ENCODE data around the gene SCGB1A1.

SCGB1A1 gene

DNA sequence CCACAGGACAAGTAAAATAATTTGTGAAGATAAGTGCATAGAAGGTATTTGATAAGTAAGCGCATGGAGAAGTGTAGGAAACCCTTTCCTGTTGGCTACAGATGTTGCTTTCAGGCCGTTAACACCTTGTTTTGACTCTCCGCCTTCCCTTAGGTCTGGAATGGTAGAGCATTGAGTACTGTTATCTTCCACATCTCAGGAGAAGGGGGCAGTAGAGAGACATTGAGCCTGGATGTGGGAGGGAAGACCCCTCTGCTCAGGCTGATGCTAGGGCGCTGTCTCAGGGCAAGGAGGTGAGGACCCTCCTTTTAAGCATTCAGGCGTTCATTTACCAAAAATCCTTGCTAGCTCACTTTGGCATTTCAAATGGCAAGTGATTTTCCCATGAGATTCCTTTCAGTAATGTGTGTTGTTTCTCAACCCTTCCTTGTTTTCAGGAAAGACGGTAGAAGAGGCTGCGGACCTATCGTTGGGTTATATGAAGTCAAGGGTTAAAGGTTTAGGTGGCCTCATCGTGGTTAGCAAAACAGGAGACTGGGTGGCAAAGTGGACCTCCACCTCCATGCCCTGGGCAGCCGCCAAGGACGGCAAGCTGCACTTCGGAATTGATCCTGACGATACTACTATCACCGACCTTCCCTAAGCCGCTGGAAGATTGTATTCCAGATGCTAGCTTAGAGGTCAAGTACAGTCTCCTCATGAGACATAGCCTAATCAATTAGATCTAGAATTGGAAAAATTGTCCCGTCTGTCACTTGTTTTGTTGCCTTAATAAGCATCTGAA, 27.0 kb upstream of the SCGB1A1 start:
- Mint-ChIP-seq H3K27me3 (ENCODE audit: low read depth) (no peaks in the 10 kb centered on the region), H3K27ac (no peak overlapping the region), H3K4me1 (ENCODE audit: low read depth) (peaks cover 11% of the 10 kb centered on the region), H3K36me3 (ENCODE audit: low read depth) (no peaks in the 10 kb centered on the region), H3K4me3 (no peak overlapping the region), H3K9me3 (no peaks in the 10 kb centered on the region)

DNA sequence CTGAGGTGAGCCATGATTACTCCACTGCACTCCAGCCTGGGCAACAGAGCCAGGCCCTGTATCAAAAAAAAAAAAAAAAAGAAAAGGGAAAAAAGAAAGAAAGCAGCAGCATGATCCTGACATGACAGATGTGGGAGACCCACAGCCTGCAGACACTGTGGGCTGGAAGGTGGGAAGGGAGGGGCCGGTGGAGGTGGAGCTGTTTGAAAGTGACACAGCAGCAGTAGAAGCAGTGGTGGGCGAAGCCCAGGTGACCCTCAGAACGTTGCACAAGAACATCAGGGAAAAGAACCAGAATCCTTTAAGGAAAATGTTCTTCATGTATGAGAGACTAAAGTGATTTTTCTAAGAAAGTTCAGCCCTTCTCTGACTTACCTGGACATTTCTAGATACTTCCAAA, 26.3 kb upstream of the SCGB1A1 start:
- H3K27ac Mint-ChIP-seq: no peak overlapping the region
- no peaks in the 10 kb centered on the region for H3K9me3 Mint-ChIP-seq
- H3K4me1 Mint-ChIP-seq (ENCODE audit: low read depth): peaks cover 9% of the 10 kb centered on the region
- no peaks in the 10 kb centered on the region for H3K36me3 Mint-ChIP-seq (ENCODE audit: low read depth)
- no peak overlapping the region for H3K4me3 Mint-ChIP-seq
- no peaks in the 10 kb centered on the region for H3K27me3 Mint-ChIP-seq (ENCODE audit: low read depth)

DNA sequence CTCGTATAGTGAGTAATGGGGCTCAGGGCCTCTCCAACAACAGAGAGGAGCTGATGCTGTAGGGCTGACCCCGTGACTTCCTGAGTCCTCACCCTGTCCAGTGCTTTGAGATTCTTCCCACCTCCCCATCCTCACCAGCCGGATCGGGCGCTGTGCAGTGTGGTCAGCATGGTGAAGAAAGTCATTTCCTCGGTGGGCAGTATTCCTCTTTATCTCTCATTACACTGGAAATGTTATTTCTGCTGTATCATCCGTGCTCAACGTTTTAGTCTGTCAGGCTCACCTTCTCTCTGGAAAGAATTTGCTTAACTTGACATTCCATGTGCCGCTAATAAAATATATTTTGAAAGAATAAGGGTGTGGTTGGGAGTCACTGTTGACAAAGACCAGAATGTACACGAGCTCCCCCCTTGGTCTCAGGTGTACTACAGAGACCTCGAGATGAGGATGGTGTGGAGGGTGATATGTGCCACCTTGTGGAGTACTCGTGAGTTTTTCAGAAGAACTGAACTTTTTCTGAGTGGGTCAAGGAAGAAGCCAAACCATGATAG, 25.7 kb upstream of the SCGB1A1 start:
- H3K4me3 Mint-ChIP-seq: no peak overlapping the region
- peaks cover 8% of the 10 kb centered on the region for H3K4me1 Mint-ChIP-seq (ENCODE audit: low read depth)
- no peaks in the 10 kb centered on the region for H3K27me3 Mint-ChIP-seq (ENCODE audit: low read depth)
- no peaks in the 10 kb centered on the region for H3K36me3 Mint-ChIP-seq (ENCODE audit: low read depth)
- no peaks in the 10 kb centered on the region for H3K9me3 Mint-ChIP-seq
- no peak overlapping the region for H3K27ac Mint-ChIP-seq

DNA sequence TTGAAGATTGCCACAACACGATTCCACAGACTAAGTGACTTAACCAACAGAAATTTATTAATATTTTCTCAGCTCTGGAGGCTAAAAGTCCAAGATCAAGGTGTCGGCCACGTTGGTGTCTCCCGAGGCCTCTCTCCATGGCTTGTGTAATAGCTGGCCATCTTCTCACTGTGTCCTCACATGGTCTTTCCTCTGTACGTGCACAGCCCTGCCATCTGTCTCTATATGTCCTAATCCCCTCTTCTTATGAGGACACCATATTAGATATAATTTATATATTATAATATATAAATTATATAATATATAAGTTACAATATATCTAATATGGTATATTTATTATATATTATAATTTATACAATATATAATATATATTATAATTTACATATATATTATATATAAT, 25.1 kb upstream of the SCGB1A1 start:
- no peak overlapping the region for H3K27ac Mint-ChIP-seq
- H3K27me3 Mint-ChIP-seq (ENCODE audit: low read depth): no peaks in the 10 kb centered on the region
- H3K4me1 Mint-ChIP-seq (ENCODE audit: low read depth): peaks cover 10% of the 10 kb centered on the region
- no peak overlapping the region for H3K4me3 Mint-ChIP-seq
- H3K36me3 Mint-ChIP-seq (ENCODE audit: low read depth): no peaks in the 10 kb centered on the region
- no peaks in the 10 kb centered on the region for H3K9me3 Mint-ChIP-seq

DNA sequence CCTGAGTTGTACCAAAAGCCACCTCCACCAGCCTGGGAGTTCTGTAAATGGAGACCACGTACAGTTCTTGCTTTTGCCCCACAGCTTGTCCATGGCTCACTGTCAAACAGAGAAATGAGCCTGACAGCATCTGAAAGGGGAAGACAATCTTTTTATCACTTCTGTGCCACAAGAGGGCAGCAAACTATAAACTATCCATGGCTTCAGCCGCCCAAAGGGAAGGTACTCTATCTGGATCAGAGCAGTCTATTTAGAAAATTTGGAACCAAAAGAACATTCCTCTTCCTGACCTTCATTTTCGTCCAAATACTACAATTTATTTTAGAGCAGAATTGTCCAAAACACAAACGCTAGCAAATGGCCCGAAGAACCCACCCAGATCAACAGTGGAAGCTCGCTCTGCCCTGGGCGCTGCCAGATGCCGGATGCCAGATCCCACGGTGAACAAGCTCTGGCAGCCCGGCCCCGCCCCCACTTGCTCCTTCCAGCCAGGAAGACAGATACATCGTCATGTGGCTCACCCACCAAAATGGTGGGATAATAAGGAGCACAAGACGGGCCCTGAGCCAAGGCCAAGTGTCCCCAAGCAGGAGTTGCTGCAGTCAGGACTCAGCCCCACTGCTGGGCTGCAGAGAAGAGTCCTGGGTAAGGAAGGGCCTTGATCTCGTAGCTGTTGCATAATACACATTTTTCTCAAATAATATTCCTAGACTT, 23.9 kb upstream of the SCGB1A1 start:
- no peaks in the 10 kb centered on the region for H3K9me3 Mint-ChIP-seq
- no peak overlapping the region for H3K27ac Mint-ChIP-seq
- H3K27me3 Mint-ChIP-seq (ENCODE audit: low read depth): no peaks in the 10 kb centered on the region
- H3K36me3 Mint-ChIP-seq (ENCODE audit: low read depth): no peaks in the 10 kb centered on the region
- peaks cover 14% of the 10 kb centered on the region for H3K4me1 Mint-ChIP-seq (ENCODE audit: low read depth)
- H3K4me3 Mint-ChIP-seq: no peak overlapping the region

DNA sequence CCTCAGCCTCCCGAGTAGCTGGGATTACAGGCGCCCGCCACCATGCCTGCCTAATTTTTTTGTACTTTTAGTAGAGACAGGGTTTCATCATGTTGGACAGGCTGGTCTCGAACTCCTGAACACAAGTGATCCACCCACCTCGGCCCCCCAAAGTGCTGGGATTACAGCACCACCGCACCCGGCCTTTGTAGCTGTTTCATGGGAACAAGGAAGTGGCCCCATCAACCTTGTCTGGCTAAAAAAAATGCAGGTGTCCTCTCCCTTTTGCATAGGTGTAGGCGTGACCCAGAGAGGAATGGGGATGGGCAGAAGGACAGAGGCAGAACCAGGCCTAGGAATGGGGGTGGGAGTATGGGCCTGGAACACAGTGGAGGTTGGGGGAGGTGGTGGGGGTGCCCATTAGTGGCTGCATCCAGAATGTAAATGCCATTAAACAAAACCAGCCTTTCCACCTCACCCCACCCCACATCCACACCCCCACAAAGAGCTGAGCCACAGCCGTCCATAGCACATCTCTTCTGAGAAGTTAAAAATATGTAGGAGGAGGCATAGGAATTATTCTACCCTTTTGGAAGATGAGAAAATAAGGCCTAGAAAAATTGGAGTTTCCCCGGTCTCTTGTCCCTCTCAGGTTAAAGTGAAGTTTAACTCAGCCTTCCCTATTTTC, 22.8 kb upstream of the SCGB1A1 start:
- H3K4me1 Mint-ChIP-seq (ENCODE audit: low read depth): peaks cover 16% of the 10 kb centered on the region
- no peaks in the 10 kb centered on the region for H3K9me3 Mint-ChIP-seq
- H3K27me3 Mint-ChIP-seq (ENCODE audit: low read depth): no peaks in the 10 kb centered on the region
- no peak overlapping the region for H3K27ac Mint-ChIP-seq
- no peaks in the 10 kb centered on the region for H3K36me3 Mint-ChIP-seq (ENCODE audit: low read depth)
- no peak overlapping the region for H3K4me3 Mint-ChIP-seq

DNA sequence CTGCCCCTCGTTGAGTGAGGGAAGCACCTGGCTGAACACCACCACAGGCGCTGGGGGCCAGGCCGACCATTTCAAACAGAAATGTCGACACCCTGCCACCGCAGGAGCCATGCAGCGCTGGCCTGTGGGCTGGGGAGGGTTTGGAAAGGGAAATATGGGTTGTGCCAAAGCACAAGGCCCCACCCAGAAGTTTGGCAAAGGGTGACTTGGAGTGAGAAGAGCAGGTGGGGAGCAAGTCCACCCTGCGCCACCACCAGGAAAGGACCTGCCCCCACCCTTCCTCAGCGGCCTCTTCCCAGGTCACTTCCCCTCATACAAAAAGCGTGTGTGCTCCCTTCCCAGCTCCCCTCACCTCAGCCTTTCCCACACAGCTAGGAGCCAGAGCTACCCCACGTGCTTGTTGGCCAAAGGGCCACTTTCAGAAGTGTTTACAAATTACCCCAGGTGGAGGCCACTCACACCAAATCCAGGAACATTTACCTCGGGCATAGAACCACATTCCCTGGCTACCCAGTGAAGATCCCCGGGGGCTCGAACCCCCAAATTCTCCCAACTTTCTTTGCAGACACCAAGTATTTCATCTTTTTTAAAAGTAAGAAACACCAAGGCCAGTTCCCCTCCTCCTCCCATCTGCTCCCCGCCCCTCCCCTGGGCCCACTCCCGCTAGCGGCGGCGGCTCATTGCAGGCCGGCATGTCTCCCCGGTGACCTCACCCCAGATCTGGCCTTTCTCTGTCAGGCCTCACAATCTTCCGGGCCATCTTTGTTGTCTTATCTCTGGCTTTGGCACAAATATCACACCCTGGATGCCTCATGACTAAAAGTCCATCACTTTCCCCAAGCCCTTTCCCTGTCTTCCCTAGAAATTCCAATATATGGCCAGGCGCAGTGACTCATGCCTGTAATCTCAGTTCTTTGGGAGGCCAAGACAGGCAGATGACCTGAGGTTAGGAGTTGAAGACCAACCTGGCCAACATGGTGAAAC, 20.5 kb upstream of the SCGB1A1 start:
- Mint-ChIP-seq H3K9me3 (no peaks in the 10 kb centered on the region), H3K4me3 (no peak overlapping the region), H3K36me3 (ENCODE audit: low read depth) (no peaks in the 10 kb centered on the region), H3K27ac (no peak overlapping the region), H3K4me1 (ENCODE audit: low read depth) (peaks cover 34% of the 10 kb centered on the region), H3K27me3 (ENCODE audit: low read depth) (no peaks in the 10 kb centered on the region)

DNA sequence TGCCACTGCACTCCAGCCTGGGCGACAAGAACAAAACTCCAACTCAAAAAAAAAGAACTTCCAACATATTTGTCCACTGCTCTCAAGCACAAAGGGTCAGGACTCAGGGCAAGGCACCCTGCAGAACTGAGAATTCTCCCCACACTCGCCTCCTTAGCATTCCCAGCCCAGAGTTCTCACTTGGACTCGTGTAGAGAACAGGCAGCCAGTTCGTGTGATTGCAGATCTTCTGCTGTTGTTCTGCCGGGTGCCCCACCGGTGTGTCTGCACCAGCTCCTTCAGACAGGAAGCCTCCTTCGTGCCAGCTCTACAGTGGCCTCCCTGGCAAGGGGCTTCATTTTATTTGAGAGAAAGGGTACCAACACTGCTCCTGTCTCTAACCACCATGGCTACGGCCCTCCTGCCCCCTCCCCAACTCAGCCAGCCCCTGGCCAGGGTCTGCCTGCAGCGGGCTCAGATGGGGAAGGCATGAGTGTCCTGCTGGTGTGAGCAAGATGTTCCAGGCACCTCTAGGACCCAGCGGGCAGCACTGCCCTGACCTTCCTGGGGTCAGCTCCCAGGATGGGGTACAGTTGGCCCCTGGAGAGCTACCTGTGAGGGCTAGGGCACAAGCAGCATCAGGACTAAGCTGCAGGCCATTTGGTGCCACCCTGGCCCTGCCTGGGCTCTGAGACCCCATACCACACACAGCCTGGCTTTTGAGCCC, 19.5 kb upstream of the SCGB1A1 start:
- Mint-ChIP-seq H3K27ac (no peak overlapping the region), H3K4me1 (ENCODE audit: low read depth) (peaks cover 34% of the 10 kb centered on the region), H3K36me3 (ENCODE audit: low read depth) (no peaks in the 10 kb centered on the region), H3K27me3 (ENCODE audit: low read depth) (no peaks in the 10 kb centered on the region), H3K9me3 (no peaks in the 10 kb centered on the region), H3K4me3 (no peak overlapping the region)

DNA sequence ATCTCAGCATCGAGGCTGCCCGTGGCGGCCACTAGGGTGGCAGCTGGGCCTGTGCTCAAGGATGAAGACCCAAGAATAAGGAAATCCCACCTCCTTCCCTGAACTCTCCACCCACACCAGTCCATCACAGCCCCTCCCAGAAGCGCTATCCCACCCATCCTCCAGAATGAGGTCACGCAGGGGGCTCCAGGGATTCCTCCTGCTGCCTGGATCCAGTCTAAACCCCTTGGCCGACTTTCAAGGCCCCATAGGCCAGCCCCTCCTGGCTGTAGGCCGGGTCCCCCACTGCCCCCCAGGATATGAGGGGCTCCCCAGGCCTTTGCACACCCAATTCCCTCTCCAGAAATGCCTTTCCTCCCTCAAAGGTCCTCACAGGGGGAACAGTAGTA, 19.0 kb upstream of the SCGB1A1 start:
- Mint-ChIP-seq H3K36me3 (ENCODE audit: low read depth) (no peaks in the 10 kb centered on the region), H3K27me3 (ENCODE audit: low read depth) (no peaks in the 10 kb centered on the region), H3K9me3 (no peaks in the 10 kb centered on the region), H3K27ac (no peak overlapping the region), H3K4me1 (ENCODE audit: low read depth) (peaks cover 30% of the 10 kb centered on the region), H3K4me3 (no peak overlapping the region)

DNA sequence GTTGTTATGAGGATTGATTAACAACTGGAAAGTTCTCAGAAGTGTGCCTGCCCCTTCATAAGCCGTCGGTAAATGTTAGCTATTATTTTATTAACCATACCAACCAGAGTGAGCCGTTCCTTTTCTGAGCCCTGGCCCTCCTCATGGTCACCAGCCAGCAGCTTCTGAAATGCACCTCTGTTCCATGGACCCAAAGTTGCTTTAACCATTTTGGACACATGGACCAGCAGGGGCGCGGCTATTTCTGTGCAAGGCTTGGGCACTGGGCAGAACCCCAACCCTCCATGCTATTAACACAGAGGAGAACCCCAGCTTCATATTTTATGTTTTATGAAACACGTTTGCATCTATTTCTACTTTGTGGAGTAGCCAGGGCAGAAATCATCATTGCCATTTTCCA, 18.6 kb upstream of the SCGB1A1 start:
- H3K27ac Mint-ChIP-seq: no peak overlapping the region
- H3K9me3 Mint-ChIP-seq: no peaks in the 10 kb centered on the region
- H3K36me3 Mint-ChIP-seq (ENCODE audit: low read depth): no peaks in the 10 kb centered on the region
- H3K4me1 Mint-ChIP-seq (ENCODE audit: low read depth): peaks cover 28% of the 10 kb centered on the region
- H3K4me3 Mint-ChIP-seq: no peak overlapping the region
- no peaks in the 10 kb centered on the region for H3K27me3 Mint-ChIP-seq (ENCODE audit: low read depth)

DNA sequence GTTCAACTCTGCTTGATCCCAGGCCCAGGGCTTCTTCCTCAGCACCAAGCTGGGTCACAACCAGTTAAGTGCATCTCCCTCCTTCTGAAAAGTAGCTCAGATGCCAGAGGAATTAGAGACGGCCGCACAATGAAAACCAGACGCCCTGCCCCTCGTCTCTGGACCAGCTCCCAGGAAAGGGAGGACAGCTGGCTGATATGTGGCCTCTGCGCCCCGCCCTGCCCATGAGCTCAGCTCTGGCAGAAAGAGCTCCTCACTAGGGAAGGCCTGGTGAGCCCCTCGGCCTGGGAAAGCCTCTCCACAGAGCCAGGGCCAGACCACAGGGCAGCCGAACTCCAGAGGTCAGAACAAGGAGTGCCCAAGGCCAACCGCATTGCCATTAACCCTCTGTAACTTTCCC, 18.1 kb upstream of the SCGB1A1 start:
- Mint-ChIP-seq H3K9me3 (no peaks in the 10 kb centered on the region), H3K36me3 (ENCODE audit: low read depth) (no peaks in the 10 kb centered on the region), H3K27ac (no peak overlapping the region), H3K4me3 (no peak overlapping the region), H3K27me3 (ENCODE audit: low read depth) (no peaks in the 10 kb centered on the region), H3K4me1 (ENCODE audit: low read depth) (peaks cover 26% of the 10 kb centered on the region)

DNA sequence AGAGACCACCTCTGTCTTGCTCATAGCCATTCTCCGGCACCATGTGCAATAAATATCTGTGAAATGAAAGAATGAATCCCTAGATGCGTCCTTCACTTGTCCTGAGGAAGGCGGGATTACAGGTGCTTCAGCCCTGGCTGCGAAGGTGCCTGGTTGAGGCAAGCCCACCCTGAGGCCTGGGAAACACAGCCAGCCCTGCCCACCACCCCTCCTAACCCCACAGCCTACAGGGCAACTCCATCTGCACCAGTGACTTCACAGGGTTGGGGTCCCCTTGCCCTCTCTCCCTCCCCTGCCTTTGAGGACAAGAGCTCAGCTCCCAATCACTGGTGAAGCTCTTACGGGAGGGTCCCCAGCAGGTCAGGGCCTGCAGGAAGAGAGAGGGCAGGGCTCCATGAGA, 17.5 kb upstream of the SCGB1A1 start:
- H3K27ac Mint-ChIP-seq: peak overlapping the region; percentile 91
- H3K4me1 Mint-ChIP-seq (ENCODE audit: low read depth): peaks cover 26% of the 10 kb centered on the region
- H3K27me3 Mint-ChIP-seq (ENCODE audit: low read depth): no peaks in the 10 kb centered on the region
- no peaks in the 10 kb centered on the region for H3K36me3 Mint-ChIP-seq (ENCODE audit: low read depth)
- no peaks in the 10 kb centered on the region for H3K9me3 Mint-ChIP-seq
- H3K4me3 Mint-ChIP-seq: peak overlapping the region; percentile 72

DNA sequence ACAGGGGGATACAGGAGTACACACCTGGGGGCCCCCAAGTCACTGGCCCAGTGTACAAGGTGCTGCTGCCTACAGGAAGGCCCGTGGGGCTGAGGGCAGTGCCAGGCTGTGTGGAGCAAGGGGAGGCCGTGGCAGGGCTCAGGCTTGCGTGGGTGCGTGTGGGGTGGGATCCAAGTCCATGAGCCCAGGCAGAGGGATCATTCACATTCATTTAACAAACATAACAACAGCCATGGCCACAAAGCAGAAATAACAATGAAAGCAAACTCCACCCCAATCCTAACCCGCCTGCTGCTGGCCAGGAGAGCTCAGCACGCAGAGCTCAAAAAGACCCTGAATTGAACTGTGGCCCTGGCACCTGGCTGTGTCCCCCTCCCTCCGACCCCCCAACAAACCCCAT, 17.0 kb upstream of the SCGB1A1 start:
- H3K27me3 Mint-ChIP-seq (ENCODE audit: low read depth): no peaks in the 10 kb centered on the region
- no peaks in the 10 kb centered on the region for H3K36me3 Mint-ChIP-seq (ENCODE audit: low read depth)
- no peaks in the 10 kb centered on the region for H3K9me3 Mint-ChIP-seq
- H3K27ac Mint-ChIP-seq: peak overlapping the region; percentile 91
- peaks cover 26% of the 10 kb centered on the region for H3K4me1 Mint-ChIP-seq (ENCODE audit: low read depth)
- H3K4me3 Mint-ChIP-seq: peak overlapping the region; percentile 72

Data from T-helper 1 cell treated with Interleukin-12 subunit alpha and Interleukin-12 subunit beta and Interleukin-4 antibody, amounts not matched to agents 30 μg/mL and 1 μg/mL, for 36 hours (primary cell).